Thyroid gland (tissue), 4 donors: ENCODE measurements around the gene CBFA2T3.

Source experiments
- CTCF ChIP-seq, 6 experiments: fragments of 200-600 bp in 3 of 6; fragments of 450-650 bp in 3 of 6; sonication (generic) in 3 of 6; IDR thresholded peaks; one replicate each; pipeline ENCODE4 v1.5.1; 2016 to 2019; ENCODE audit warnings: antibody characterized with exemption in 6 of 6, mild to moderate bottlenecking in 2 of 6, inconsistent platforms in 1 of 6, moderate library complexity in 1 of 6
- POLR2A ChIP-seq, 2 donors: fragments of 450-650 bp; IDR thresholded peaks; one replicate each; pipeline ENCODE4 v1.6.1; 2017; ENCODE audit warnings: antibody characterized with exemption in 2 of 2, mild to moderate bottlenecking in 2 of 2, moderate library complexity in 1 of 2

- no peak for TF ChIP-seq CTCF (IDR thresholded peaks at IDR 0.05)
- no peak for TF ChIP-seq POLR2A (IDR thresholded peaks at IDR 0.05)
Measured at GRCh38 chr16:88891083-88891482, 85.9 kb downstream of the CBFA2T3 start.
